T-helper 2 cell treated with Interferon-gamma antibody and Interleukin-4, amounts not matched to agents 5 μg/mL and 100 μg/mL, for 36 hours (primary cell): ENCODE measurements around the gene CACNB2.

Source experiments
- DNase-seq: peaks from one replicate; pipeline ENCODE4 v3.0.0; 2021; ENCODE audit warnings: low spot score
- H3K27ac Mint-ChIP-seq: one replicate; pipeline ENCODE4 v1.8.0; 2021; ENCODE audit warnings: mild to moderate bottlenecking, mixed read lengths
- H3K27me3 Mint-ChIP-seq: one replicate; pipeline ENCODE4 v1.8.0; 2021; ENCODE audit warnings: low read depth, mixed read lengths
- H3K36me3 Mint-ChIP-seq: one replicate; pipeline ENCODE4 v1.8.0; 2021; ENCODE audit warnings: low read depth, mixed read lengths
- H3K4me1 Mint-ChIP-seq: one replicate; pipeline ENCODE4 v1.8.0; 2021; ENCODE audit warnings: low read depth, mixed read lengths
- H3K4me3 Mint-ChIP-seq: one replicate; pipeline ENCODE4 v1.8.0; 2022; ENCODE audit warnings: mild to moderate bottlenecking, moderate library complexity, mixed read lengths
- H3K9me3 Mint-ChIP-seq: one replicate; pipeline ENCODE4 v1.8.0; 2021; ENCODE audit warnings: mixed read lengths

Gene CACNB2

GRCh38 chr10:18140149-18140956 is at the start of gene CACNB2:
Gene CACNB2 (plus strand): TSS chr10:18140424.
- no peaks in the 10 kb centered on the region for H3K36me3 Mint-ChIP-seq
- peaks cover 33% of the 10 kb centered on the region for H3K27me3 Mint-ChIP-seq
- H3K9me3 Mint-ChIP-seq: no peaks in the 10 kb centered on the region
- H3K4me3 Mint-ChIP-seq: no peak within 1 kb of the TSS
- H3K4me1 Mint-ChIP-seq: no peaks in the 10 kb centered on the region
- DNase-seq: no peak
- no peak within 1 kb of the TSS for H3K27ac Mint-ChIP-seq

- no peak overlapping the region for H3K27ac Mint-ChIP-seq
These were observed 45.9 kb upstream of the CACNB2 start for GRCh38 chr10:18094332-18094731.

GRCh38 chr10:18094793-18095192 is 45.4 kb upstream of the CACNB2 start:
- H3K36me3 Mint-ChIP-seq: no peaks in the 10 kb centered on the region
- H3K9me3 Mint-ChIP-seq: no peaks in the 10 kb centered on the region
- H3K4me3 Mint-ChIP-seq: no peak overlapping the region
- no peaks in the 10 kb centered on the region for H3K27me3 Mint-ChIP-seq
- DNase-seq: no peak
- H3K4me1 Mint-ChIP-seq: no peaks in the 10 kb centered on the region
- no peak overlapping the region for H3K27ac Mint-ChIP-seq

More at GRCh38 chr10:18094332-18094731, 45.9 kb upstream of the CACNB2 start:
- Mint-ChIP-seq H3K9me3 (no peaks in the 10 kb centered on the region), H3K36me3 (no peaks in the 10 kb centered on the region), H3K27me3 (no peaks in the 10 kb centered on the region), H3K4me1 (no peaks in the 10 kb centered on the region), H3K4me3 (no peak overlapping the region)
- no peak for DNase-seq

- Mint-ChIP-seq H3K4me1 (no peaks in the 10 kb centered on the region), H3K9me3 (no peaks in the 10 kb centered on the region)
These were observed 42.7 kb upstream of the CACNB2 start for GRCh38 chr10:18097524-18097923.

GRCh38 chr10:18098201-18098600 is 42.0 kb upstream of the CACNB2 start:
- no peak for DNase-seq
- Mint-ChIP-seq H3K4me3 (no peak overlapping the region), H3K36me3 (no peaks in the 10 kb centered on the region)

More at GRCh38 chr10:18097524-18097923, 42.7 kb upstream of the CACNB2 start:
- Mint-ChIP-seq H3K27me3 (no peaks in the 10 kb centered on the region), H3K27ac (no peak overlapping the region), H3K4me3 (no peak overlapping the region), H3K36me3 (no peaks in the 10 kb centered on the region)
- no peak for DNase-seq

GRCh38 chr10:18099415-18099814 is 40.8 kb upstream of the CACNB2 start:
- DNase-seq: no peak
- H3K27me3 Mint-ChIP-seq: no peaks in the 10 kb centered on the region
- H3K36me3 Mint-ChIP-seq: no peaks in the 10 kb centered on the region
- H3K9me3 Mint-ChIP-seq: no peaks in the 10 kb centered on the region
- no peak overlapping the region for H3K27ac Mint-ChIP-seq
- no peak overlapping the region for H3K4me3 Mint-ChIP-seq
- H3K4me1 Mint-ChIP-seq: no peaks in the 10 kb centered on the region

More at GRCh38 chr10:18098201-18098600, 42.0 kb upstream of the CACNB2 start:
- Mint-ChIP-seq H3K27me3 (no peaks in the 10 kb centered on the region), H3K4me1 (no peaks in the 10 kb centered on the region), H3K27ac (no peak overlapping the region), H3K9me3 (no peaks in the 10 kb centered on the region)

- no peaks in the 10 kb centered on the region for H3K4me1 Mint-ChIP-seq
- no peak overlapping the region for H3K4me3 Mint-ChIP-seq
- H3K9me3 Mint-ChIP-seq: no peaks in the 10 kb centered on the region
- no peaks in the 10 kb centered on the region for H3K27me3 Mint-ChIP-seq
- H3K27ac Mint-ChIP-seq: no peak overlapping the region
- no peaks in the 10 kb centered on the region for H3K36me3 Mint-ChIP-seq
- no peak for DNase-seq
These were observed 39.6 kb upstream of the CACNB2 start for GRCh38 chr10:18100669-18101068.

- Mint-ChIP-seq H3K9me3 (no peaks in the 10 kb centered on the region), H3K4me1 (no peaks in the 10 kb centered on the region), H3K4me3 (no peak overlapping the region), H3K36me3 (no peaks in the 10 kb centered on the region), H3K27me3 (no peaks in the 10 kb centered on the region), H3K27ac (no peak overlapping the region)
- DNase-seq: no peak
These were observed 37.8 kb upstream of the CACNB2 start for GRCh38 chr10:18102404-18102803.

GRCh38 chr10:18104223-18104872 is 35.9 kb upstream of the CACNB2 start:
- Mint-ChIP-seq H3K4me3 (no peak overlapping the region), H3K4me1 (no peaks in the 10 kb centered on the region), H3K36me3 (no peaks in the 10 kb centered on the region), H3K27ac (no peak overlapping the region), H3K27me3 (no peaks in the 10 kb centered on the region), H3K9me3 (no peaks in the 10 kb centered on the region)
- DNase-seq: no peak

GRCh38 chr10:18109341-18109870 is 30.8 kb upstream of the CACNB2 start:
- no peak for DNase-seq
- Mint-ChIP-seq H3K27ac (no peak overlapping the region), H3K4me3 (no peak overlapping the region), H3K27me3 (no peaks in the 10 kb centered on the region), H3K9me3 (no peaks in the 10 kb centered on the region), H3K4me1 (no peaks in the 10 kb centered on the region), H3K36me3 (no peaks in the 10 kb centered on the region)

GRCh38 chr10:18113881-18114280 is 26.3 kb upstream of the CACNB2 start:
- Mint-ChIP-seq H3K36me3 (no peaks in the 10 kb centered on the region), H3K9me3 (no peaks in the 10 kb centered on the region), H3K27me3 (no peaks in the 10 kb centered on the region), H3K27ac (no peak overlapping the region), H3K4me3 (no peak overlapping the region), H3K4me1 (no peaks in the 10 kb centered on the region)
- no peak for DNase-seq

- Mint-ChIP-seq H3K4me3 (no peak overlapping the region), H3K27me3 (no peaks in the 10 kb centered on the region)
These were observed 22.9 kb upstream of the CACNB2 start for GRCh38 chr10:18117276-18117675.

GRCh38 chr10:18122753-18123152 is 17.5 kb upstream of the CACNB2 start:
- DNase-seq: no peak
- H3K4me3 Mint-ChIP-seq: no peak overlapping the region
- no peaks in the 10 kb centered on the region for H3K4me1 Mint-ChIP-seq
- no peaks in the 10 kb centered on the region for H3K27me3 Mint-ChIP-seq
- H3K27ac Mint-ChIP-seq: no peak overlapping the region
- H3K9me3 Mint-ChIP-seq: no peaks in the 10 kb centered on the region
- no peaks in the 10 kb centered on the region for H3K36me3 Mint-ChIP-seq

More at GRCh38 chr10:18117276-18117675, 22.9 kb upstream of the CACNB2 start:
- no peak overlapping the region for H3K27ac Mint-ChIP-seq
- no peaks in the 10 kb centered on the region for H3K9me3 Mint-ChIP-seq
- no peaks in the 10 kb centered on the region for H3K4me1 Mint-ChIP-seq
- H3K36me3 Mint-ChIP-seq: no peaks in the 10 kb centered on the region
- no peak for DNase-seq

GRCh38 chr10:18133046-18133445 is 7.2 kb upstream of the CACNB2 start:
- Mint-ChIP-seq H3K36me3 (no peaks in the 10 kb centered on the region), H3K27ac (no peak overlapping the region), H3K9me3 (no peaks in the 10 kb centered on the region), H3K4me3 (no peak overlapping the region), H3K27me3 (no peaks in the 10 kb centered on the region), H3K4me1 (no peaks in the 10 kb centered on the region)
- no peak for DNase-seq
